ENCODE results near the gene GABBR1. TPM values are rescaled to one million over a fixed set of nuclear protein-coding genes. Genes with fewer than 3 reads are reported as not detected.

Gene GABBR1
- total RNA-seq, 2 donors from 2014 or later = 101 to 139 TPM

DNA sequence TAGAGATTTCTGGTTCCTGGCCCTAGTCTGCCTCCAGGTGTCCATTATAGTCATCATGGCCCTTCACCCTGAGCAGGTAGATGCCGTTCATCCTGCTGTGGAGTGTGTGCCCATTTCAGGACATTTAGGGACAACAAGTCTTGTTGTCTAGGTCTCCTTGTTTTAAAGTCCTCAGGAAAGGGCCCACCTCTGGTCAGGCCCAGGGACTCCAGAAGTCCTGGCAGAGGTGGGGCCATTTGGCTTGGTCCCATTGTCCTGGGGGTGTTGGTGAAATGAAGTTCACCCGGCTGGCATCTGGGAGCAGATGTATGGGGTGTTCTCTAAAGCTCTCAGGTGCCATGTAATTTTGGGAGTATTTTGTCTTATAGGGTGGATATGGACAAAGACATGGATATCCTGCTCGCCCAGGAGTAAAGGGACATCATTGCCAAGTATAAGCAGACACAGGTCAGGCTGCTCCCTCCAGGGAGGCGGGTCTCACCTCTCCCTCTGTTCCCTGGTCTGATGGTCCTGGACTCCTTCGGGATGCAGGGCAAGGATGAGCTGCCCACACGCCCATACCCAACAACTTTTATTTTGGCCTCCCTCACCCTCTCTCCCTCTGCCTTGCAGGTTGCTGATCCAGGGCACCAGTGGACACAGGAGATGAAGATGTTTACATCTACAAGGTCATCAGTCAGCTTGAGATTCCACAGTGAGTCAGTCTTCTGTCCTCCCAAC is 113.5 kb downstream of the GABBR1 start:
- no peaks in the 10 kb centered on the region for H3K9me3 ChIP-seq (ENCODE audit: control insufficient read depth, low read length, poor library complexity, severe bottlenecking)
- H3K4me1 Mint-ChIP-seq = peaks cover 18% of the 10 kb centered on the region
- DNase-seq (no peak), ATAC-seq (no peak)
- no peak overlapping the region for H3K4me3 Mint-ChIP-seq
- no peak overlapping the region for H3K27ac Mint-ChIP-seq
- peaks cover 22% of the 10 kb centered on the region for H3K27me3 Mint-ChIP-seq
- peaks cover 4% of the 10 kb centered on the region for H3K36me3 Mint-ChIP-seq (ENCODE audit: low read depth)

DNA sequence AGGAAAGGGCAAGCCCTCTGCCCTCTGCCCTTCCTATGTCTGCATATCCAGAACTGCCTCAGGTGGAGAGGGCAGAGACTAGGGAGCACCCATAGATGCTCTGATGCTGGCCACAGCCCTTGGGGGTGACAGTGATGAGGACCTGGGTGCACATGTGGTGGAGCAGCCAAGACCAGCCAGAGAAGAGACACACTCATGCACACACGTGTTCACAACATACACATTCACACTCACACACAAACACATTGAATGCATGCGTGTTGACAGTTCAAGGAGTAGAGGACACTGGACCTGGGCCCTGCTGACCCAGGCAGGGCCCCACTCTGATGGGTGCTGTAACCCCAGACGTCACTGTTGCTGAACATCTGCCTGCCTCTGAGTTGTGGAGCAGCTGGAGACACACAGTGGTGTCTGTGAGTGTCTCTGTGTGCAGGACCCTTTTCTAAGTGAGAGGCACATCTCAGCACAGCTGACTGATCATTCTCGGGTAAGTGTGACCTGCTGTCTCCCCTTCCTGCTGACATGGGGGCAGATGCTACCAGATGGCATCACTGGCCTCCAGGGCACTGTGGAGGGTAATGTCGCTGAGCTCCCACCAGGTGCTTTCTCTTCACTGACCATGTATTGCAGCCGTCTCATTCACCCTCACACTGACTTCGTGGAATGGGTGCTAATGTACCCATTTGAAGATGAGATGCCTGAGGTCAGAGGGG is 115.1 kb downstream of the GABBR1 start:
- Mint-ChIP-seq H3K27me3 (peaks cover 16% of the 10 kb centered on the region), H3K36me3 (ENCODE audit: low read depth) (peaks cover 3% of the 10 kb centered on the region), H3K27ac (no peak overlapping the region), H3K4me1 (peaks cover 20% of the 10 kb centered on the region), H3K4me3 (no peak overlapping the region)
- no peaks in the 10 kb centered on the region for H3K9me3 ChIP-seq (ENCODE audit: control insufficient read depth, low read length, poor library complexity, severe bottlenecking)
- DNase-seq (no peak), ATAC-seq (no peak)

DNA sequence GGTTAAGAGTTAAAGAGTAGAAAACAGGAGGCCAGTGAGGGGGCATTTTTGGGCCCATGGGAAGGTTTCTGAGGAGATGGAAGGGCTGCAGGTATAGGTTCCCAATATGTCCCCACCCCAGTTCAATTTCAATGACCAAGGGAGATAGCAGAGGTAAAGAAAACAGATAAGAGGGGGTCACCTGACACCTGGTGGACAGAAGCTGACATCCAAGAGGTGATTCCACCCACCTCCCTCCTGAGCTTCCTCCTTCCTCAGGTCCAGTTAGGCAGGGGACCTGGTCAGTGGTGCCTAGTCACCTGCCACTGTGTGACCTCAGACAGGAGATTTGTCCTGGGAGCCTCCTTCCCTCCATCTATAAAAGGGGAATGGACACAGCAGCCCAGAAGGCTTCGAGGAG is 115.7 kb downstream of the GABBR1 start:
- H3K4me3 Mint-ChIP-seq = no peak overlapping the region
- peaks cover 16% of the 10 kb centered on the region for H3K27me3 Mint-ChIP-seq
- peaks cover 3% of the 10 kb centered on the region for H3K36me3 Mint-ChIP-seq (ENCODE audit: low read depth)
- ATAC-seq = no peak
- H3K4me1 Mint-ChIP-seq = peaks cover 20% of the 10 kb centered on the region
- no peaks in the 10 kb centered on the region for H3K9me3 ChIP-seq (ENCODE audit: control insufficient read depth, low read length, poor library complexity, severe bottlenecking)
- no peak for DNase-seq
- H3K27ac Mint-ChIP-seq = no peak overlapping the region

DNA sequence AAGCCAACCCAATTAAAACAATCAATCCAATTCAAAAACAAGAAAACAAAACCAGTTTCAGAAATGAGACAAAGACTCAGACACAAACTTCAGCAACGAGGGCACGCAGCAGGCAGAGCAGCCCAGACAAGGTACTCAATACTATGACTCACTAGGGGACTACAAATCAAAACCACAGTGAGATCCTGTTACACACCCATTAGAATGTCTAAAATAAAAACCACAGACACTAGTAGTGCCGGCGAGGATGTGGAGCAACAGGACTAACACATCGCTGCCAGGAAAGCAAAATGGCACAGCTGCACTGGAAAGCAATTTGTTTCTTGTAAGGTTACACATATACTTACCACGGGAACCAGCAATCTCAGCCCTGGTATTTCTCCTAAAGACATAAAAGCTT is 116.9 kb downstream of the GABBR1 start:
- H3K36me3 Mint-ChIP-seq (ENCODE audit: low read depth) = peaks cover 3% of the 10 kb centered on the region
- H3K4me3 Mint-ChIP-seq = peak overlapping the region; percentile 13
- peaks cover 20% of the 10 kb centered on the region for H3K4me1 Mint-ChIP-seq
- H3K9me3 ChIP-seq (ENCODE audit: control insufficient read depth, low read length, poor library complexity, severe bottlenecking) = no peaks in the 10 kb centered on the region
- H3K27ac Mint-ChIP-seq = peak overlapping the region; percentile 19
- H3K27me3 Mint-ChIP-seq = peaks cover 22% of the 10 kb centered on the region
- peak; percentile 94 for ATAC-seq
- DNase-seq = no peak

DNA sequence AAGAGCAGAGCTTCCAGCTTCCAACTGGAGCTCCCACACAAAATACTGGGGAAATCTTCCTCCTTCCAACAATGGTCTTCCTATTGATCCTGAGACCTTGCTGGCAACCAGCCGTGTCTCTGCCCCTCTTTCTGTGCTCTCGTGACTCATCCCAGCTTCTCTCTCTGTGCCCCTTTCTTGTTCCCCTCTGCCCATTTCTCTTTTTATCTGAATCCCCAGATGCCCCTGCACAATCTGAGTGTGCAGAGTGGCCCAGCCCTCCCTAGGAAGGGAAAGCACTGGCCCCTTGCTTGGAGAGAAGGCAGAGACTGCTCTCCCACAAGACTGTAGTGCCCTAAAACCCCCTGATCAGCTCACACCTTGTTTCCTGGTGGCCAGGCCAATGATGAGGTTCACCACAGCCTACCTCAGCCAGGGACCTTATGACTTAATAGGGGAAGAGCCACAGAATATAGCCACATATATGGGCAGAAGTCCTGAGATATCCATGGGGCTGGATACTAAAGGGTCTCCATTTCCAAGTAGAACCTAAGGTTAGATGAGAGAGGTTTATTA is 122.2 kb downstream of the GABBR1 start:
- peaks cover 6% of the 10 kb centered on the region for H3K36me3 Mint-ChIP-seq (ENCODE audit: low read depth)
- H3K4me1 Mint-ChIP-seq = peaks cover 9% of the 10 kb centered on the region
- no peak overlapping the region for H3K27ac Mint-ChIP-seq
- H3K27me3 Mint-ChIP-seq = peaks cover 25% of the 10 kb centered on the region
- ATAC-seq (no peak), DNase-seq (no peak)
- H3K4me3 Mint-ChIP-seq = no peak overlapping the region
- H3K9me3 ChIP-seq (ENCODE audit: control insufficient read depth, low read length, poor library complexity, severe bottlenecking) = no peaks in the 10 kb centered on the region

DNA sequence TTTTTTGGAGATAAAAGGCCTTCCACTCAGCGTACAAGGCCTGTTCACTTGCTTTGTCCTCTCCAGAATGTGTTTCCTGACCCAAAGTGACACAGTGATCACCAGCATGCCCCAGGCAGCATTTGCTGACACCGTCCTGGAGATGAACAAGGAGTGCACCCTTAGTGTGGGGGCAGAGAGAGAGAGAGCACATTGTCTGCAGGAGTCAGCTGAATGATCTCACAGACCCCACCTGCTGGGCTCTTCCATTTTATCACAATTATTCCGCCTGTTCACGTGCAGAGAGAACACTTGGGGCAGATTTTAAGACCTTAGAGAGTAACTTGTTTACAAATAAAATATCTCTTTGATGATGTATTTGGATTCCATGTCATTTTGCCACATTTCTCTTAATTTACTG is 122.8 kb downstream of the GABBR1 start:
- H3K36me3 Mint-ChIP-seq (ENCODE audit: low read depth) = peaks cover 6% of the 10 kb centered on the region
- H3K4me3 Mint-ChIP-seq = no peak overlapping the region
- no peaks in the 10 kb centered on the region for H3K9me3 ChIP-seq (ENCODE audit: control insufficient read depth, low read length, poor library complexity, severe bottlenecking)
- DNase-seq = no peak
- no peak overlapping the region for H3K27ac Mint-ChIP-seq
- no peak for ATAC-seq
- peaks cover 30% of the 10 kb centered on the region for H3K27me3 Mint-ChIP-seq
- H3K4me1 Mint-ChIP-seq = peaks cover 8% of the 10 kb centered on the region

Other genes starting within 250 kb of the GABBR1 start
- not detected for gene OR12D2, start 237.6 kb downstream of the GABBR1 start, total RNA-seq
- gene OR12D1, start 218.3 kb downstream of the GABBR1 start, total RNA-seq = not detected
- gene OR10C1, start 193.9 kb downstream of the GABBR1 start, total RNA-seq = not detected
- gene OR11A1, start 176.1 kb downstream of the GABBR1 start, total RNA-seq = not detected
- gene OR2H1, start 176.0 kb downstream of the GABBR1 start, total RNA-seq = not detected
- gene MAS1L, start 145.2 kb downstream of the GABBR1 start, total RNA-seq = not detected
- not detected for gene UBD, start 73.5 kb downstream of the GABBR1 start, total RNA-seq
- gene OR2H2, start 48.1 kb downstream of the GABBR1 start, total RNA-seq = not detected
- not detected for gene MOG, start 23.9 kb upstream of the GABBR1 start, total RNA-seq
- gene ZFP57, start 48.0 kb upstream of the GABBR1 start, total RNA-seq = 1 to 10 TPM in 1 of 2 donors, not detected in 1; 3.1 TPM
- gene HLA-F, start 90.3 kb upstream of the GABBR1 start, total RNA-seq = 100 to 1,000 TPM; 629 to 717 TPM
- under 1 TPM in 1 of 2 donors, not detected in 1; 0.85 TPM for gene HLA-G, start 194.6 kb upstream of the GABBR1 start, total RNA-seq

Measured in T-helper 17 cell (primary cell).